ENCODE measurements around the gene RPS24.

DNA sequence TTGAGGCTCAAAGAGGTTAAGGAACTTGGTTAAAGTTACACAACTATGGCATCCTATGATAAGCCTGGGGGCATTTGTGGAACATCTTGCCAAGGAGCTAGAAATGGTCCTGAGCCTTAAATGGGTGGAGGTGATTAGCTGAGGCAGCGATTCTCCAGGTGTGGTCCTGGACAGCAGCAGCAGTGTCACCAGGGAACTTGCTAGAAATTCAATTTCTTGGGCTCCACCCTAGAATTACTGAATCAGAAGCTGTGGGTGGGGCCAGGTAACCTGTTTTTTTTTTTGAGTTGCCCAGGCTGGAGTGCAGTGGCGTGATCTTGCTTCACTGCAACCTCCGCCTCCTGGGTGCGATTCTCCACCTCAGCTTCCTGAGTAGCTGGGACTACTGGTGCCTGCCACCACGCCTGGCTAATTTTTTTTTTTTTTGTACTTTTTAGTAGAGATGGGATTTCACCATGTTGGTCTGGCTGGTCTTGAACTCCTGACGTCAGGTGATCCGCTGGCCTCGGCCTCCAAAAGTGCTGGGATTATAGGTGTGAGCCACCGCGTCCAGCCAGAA, 13.1 kb downstream of the RPS24 start:
- TF ChIP-seq, protein P1, sequence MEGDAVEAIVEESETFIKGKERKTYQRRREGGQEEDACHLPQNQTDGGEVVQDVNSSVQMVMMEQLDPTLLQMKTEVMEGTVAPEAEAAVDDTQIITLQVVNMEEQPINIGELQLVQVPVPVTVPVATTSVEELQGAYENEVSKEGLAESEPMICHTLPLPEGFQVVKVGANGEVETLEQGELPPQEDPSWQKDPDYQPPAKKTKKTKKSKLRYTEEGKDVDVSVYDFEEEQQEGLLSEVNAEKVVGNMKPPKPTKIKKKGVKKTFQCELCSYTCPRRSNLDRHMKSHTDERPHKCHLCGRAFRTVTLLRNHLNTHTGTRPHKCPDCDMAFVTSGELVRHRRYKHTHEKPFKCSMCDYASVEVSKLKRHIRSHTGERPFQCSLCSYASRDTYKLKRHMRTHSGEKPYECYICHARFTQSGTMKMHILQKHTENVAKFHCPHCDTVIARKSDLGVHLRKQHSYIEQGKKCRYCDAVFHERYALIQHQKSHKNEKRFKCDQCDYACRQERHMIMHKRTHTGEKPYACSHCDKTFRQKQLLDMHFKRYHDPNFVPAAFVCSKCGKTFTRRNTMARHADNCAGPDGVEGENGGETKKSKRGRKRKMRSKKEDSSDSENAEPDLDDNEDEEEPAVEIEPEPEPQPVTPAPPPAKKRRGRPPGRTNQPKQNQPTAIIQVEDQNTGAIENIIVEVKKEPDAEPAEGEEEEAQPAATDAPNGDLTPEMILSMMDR (IDR thresholded peaks at IDR 0.05): no peak
- TF ChIP-seq POLR2A (IDR thresholded peaks at IDR 0.05; ENCODE audit: low read depth): no peak
- no peak for TF ChIP-seq EP300 (IDR thresholded peaks at IDR 0.05)
